SU-DHL-6 (cell line): Measurements from ENCODE around the gene ZG16.

Source experiments
- H2AFZ ChIP-seq: fragments of 200-600 bp; sonication (generic); 2 replicates; pipeline ENCODE4 v1.6.1; 2014; ENCODE audit warnings: low read depth, mild to moderate bottlenecking, moderate library complexity, mixed read lengths, antibody characterized with exemption, low read length; ENCODE audit not compliant: severe bottlenecking
- H3F3A ChIP-seq: fragments of 200-600 bp; shearing (Covaris generic); 2 replicates; pipeline ENCODE4 v1.6.0; 2016; ENCODE audit warnings: antibody characterized with exemption, mild to moderate bottlenecking; ENCODE audit not compliant: insufficient read depth
- H3K27ac ChIP-seq: fragments of 200-600 bp; sonication (generic); 2 replicates; pipeline ENCODE4 v1.5.1; 2016; ENCODE audit warnings: low read depth, mild to moderate bottlenecking, low read length, moderate library complexity, mixed read lengths
- H3K27me3 ChIP-seq: fragments of 200-600 bp; sonication (generic), shearing (Covaris generic); 2 replicates; pipeline ENCODE4 v1.6.0; 2014; ENCODE audit warnings: mild to moderate bottlenecking, low read length
- H3K36me3 ChIP-seq: fragments of 200-600 bp; sonication (generic); 2 replicates; pipeline ENCODE4 v1.6.1; 2014; ENCODE audit warnings: mild to moderate bottlenecking, low read length, mixed read lengths
- H3K4me2 ChIP-seq: fragments of 300-600, 200-600 bp; shearing (Covaris generic), sonication (generic); 2 replicates; pipeline ENCODE4 v1.6.0; 2014; ENCODE audit warnings: low read length, low read depth, mild to moderate bottlenecking; ENCODE audit not compliant: poor library complexity, severe bottlenecking
- H3K4me3 ChIP-seq: fragments of 200-600 bp; sonication (generic); 2 replicates; pipeline ENCODE4 v1.5.1; 2014; ENCODE audit warnings: antibody characterized with exemption, low read length, mild to moderate bottlenecking, mixed read lengths; ENCODE audit not compliant: insufficient read depth, poor library complexity, severe bottlenecking
- H3K79me2 ChIP-seq: fragments of 200-600 bp; sonication (generic); 2 replicates; pipeline ENCODE4 v1.6.1; 2014; ENCODE audit warnings: mild to moderate bottlenecking, low read length, moderate library complexity; ENCODE audit not compliant: insufficient read depth
- H3K9ac ChIP-seq: fragments of 200-600 bp; sonication (generic); 2 replicates; pipeline ENCODE4 v1.7.0; 2014; ENCODE audit warnings: mild to moderate bottlenecking, low read length
- H3K9me2 ChIP-seq: fragments of 200-600 bp; sonication (generic); replicated peaks from 2 replicates; pipeline ENCODE4 v1.6.1; 2014; ENCODE audit warnings: low read length; ENCODE audit not compliant: insufficient read depth
- H3K9me3 ChIP-seq: fragments of 200-600 bp; sonication (generic); 2 replicates; pipeline ENCODE4 v1.6.1; 2014; ENCODE audit warnings: low read length, mixed read lengths; ENCODE audit not compliant: insufficient read depth
- H4K20me1 ChIP-seq: fragments of 200-600 bp; sonication (generic); 2 replicates; pipeline ENCODE4 v1.6.1; 2014; ENCODE audit warnings: low read depth, mild to moderate bottlenecking, antibody characterized with exemption, low read length, moderate library complexity, mixed read lengths
- CTCF ChIP-seq: fragments of 200-600 bp; sonication (generic); IDR thresholded peaks from one replicate; pipeline ENCODE4 v1.5.1; 2017; ENCODE audit warnings: antibody characterized with exemption, mild to moderate bottlenecking, low read length, moderate library complexity; ENCODE audit not compliant: insufficient read depth, poor library complexity, severe bottlenecking
- EZH2phosphoT487 ChIP-seq: fragments of 200-600 bp; sonication (generic), shearing (Covaris generic); conservative IDR thresholded peaks from 2 replicates; pipeline ENCODE4 v1.6.1; 2018; ENCODE audit warnings: mild to moderate bottlenecking, antibody characterized with exemption, low read length, moderate library complexity, mixed read lengths

The ZG16 gene

GRCh38 chr16:29734786-29735185 is 43.3 kb upstream of the ZG16 start:
- Histone ChIP-seq H3K4me2 (no peak overlapping the region), H2AFZ (no peak overlapping the region), H3F3A (0 out of 2 replicates have a peak, but pooled peaks cover 4% of the 10 kb centered on the region), H3K9ac (no peak overlapping the region), H3K27ac (no peak overlapping the region), H3K36me3 (no peaks in the 10 kb centered on the region), H3K9me2 (no peaks in the 10 kb centered on the region), H4K20me1 (no peaks in the 10 kb centered on the region), H3K27me3 (no peaks in the 10 kb centered on the region), H3K79me2 (no peaks in the 10 kb centered on the region), H3K4me3 (no peak overlapping the region), H3K9me3 (no peaks in the 10 kb centered on the region)
- TF ChIP-seq EZH2phosphoT487: no peak
- TF ChIP-seq CTCF: no peak

GRCh38 chr16:29736112-29736511 is 41.9 kb upstream of the ZG16 start:
- no peaks in the 10 kb centered on the region for H3F3A ChIP-seq
- no peaks in the 10 kb centered on the region for H3K79me2 ChIP-seq
- H3K27me3 ChIP-seq: no peaks in the 10 kb centered on the region
- no peak overlapping the region for H3K27ac ChIP-seq
- TF ChIP-seq CTCF (no peak), EZH2phosphoT487 (no peak)
- no peak overlapping the region for H3K4me2 ChIP-seq
- H4K20me1 ChIP-seq: no peaks in the 10 kb centered on the region
- H2AFZ ChIP-seq: no peak overlapping the region
- H3K4me3 ChIP-seq: no peak overlapping the region
- H3K9me3 ChIP-seq: no peaks in the 10 kb centered on the region
- no peaks in the 10 kb centered on the region for H3K9me2 ChIP-seq
- no peak overlapping the region for H3K9ac ChIP-seq
- H3K36me3 ChIP-seq: no peaks in the 10 kb centered on the region

GRCh38 chr16:29736764-29737163 is 41.3 kb upstream of the ZG16 start:
- no peaks in the 10 kb centered on the region for H4K20me1 ChIP-seq
- H3K79me2 ChIP-seq: no peaks in the 10 kb centered on the region
- no peaks in the 10 kb centered on the region for H3K9me3 ChIP-seq
- H3K27ac ChIP-seq: no peak overlapping the region
- no peak overlapping the region for H2AFZ ChIP-seq
- no peaks in the 10 kb centered on the region for H3K36me3 ChIP-seq
- TF ChIP-seq CTCF: no peak
- no peak for TF ChIP-seq EZH2phosphoT487
- no peak overlapping the region for H3K4me3 ChIP-seq
- H3K9ac ChIP-seq: no peak overlapping the region
- no peaks in the 10 kb centered on the region for H3K27me3 ChIP-seq
- no peaks in the 10 kb centered on the region for H3K9me2 ChIP-seq
- H3F3A ChIP-seq: no peaks in the 10 kb centered on the region
- no peak overlapping the region for H3K4me2 ChIP-seq

GRCh38 chr16:29737713-29738112 is 40.3 kb upstream of the ZG16 start:
- Histone ChIP-seq H3K36me3 (no peaks in the 10 kb centered on the region), H2AFZ (no peak overlapping the region), H3K4me3 (no peak overlapping the region), H3K79me2 (no peaks in the 10 kb centered on the region), H4K20me1 (no peaks in the 10 kb centered on the region), H3K9me3 (no peaks in the 10 kb centered on the region), H3F3A (no peaks in the 10 kb centered on the region), H3K27me3 (no peaks in the 10 kb centered on the region), H3K4me2 (no peak overlapping the region), H3K27ac (no peak overlapping the region), H3K9me2 (no peaks in the 10 kb centered on the region), H3K9ac (no peak overlapping the region)
- TF ChIP-seq CTCF: no peak
- no peak for TF ChIP-seq EZH2phosphoT487
